Inferior parietal cortex (tissue), 1 donor: ENCODE data around the gene IFT52.
"Not testable (repeated sequence)": the region's sequence is repeated elsewhere in the genome, so short reads cannot be mapped to it uniquely, and the experiment has no call there.

Experiments used
- DNase-seq: peaks from one replicate; pipeline ENCODE4 v3.0.0-alpha.2; 2016; ENCODE audit errors: extremely low spot score

Gene IFT52

GRCh38 chr20:43651650-43652184, 61.0 kb downstream of the IFT52 start:
- not testable (repeated sequence) for DNase-seq

- no peak for DNase-seq
Measured at GRCh38 chr20:43653966-43654365, 63.2 kb downstream of the IFT52 start.

- not testable (repeated sequence) for DNase-seq
Measured at GRCh38 chr20:43655176-43655575, 64.4 kb downstream of the IFT52 start.

GRCh38 chr20:43655937-43656336, 65.2 kb downstream of the IFT52 start:
- no peak for DNase-seq

GRCh38 chr20:43658069-43658722, 67.5 kb downstream of the IFT52 start:
- no peak for DNase-seq

- DNase-seq = no peak
Measured at GRCh38 chr20:43658723-43659419, 68.1 kb downstream of the IFT52 start.

GRCh38 chr20:43662943-43663655, 72.4 kb downstream of the IFT52 start:
- no peak for DNase-seq

- no peak for DNase-seq
Measured at GRCh38 chr20:43665466-43666176, 74.9 kb downstream of the IFT52 start.

GRCh38 chr20:43666376-43667328, 75.9 kb downstream of the IFT52 start, which contains the start of gene MYBL2:
Gene MYBL2, plus strand, starts transcription at chr20:43667114. Its CDS starts 170 bp downstream, at chr20:43667284.
- no peak for DNase-seq

- DNase-seq = no peak
Measured at GRCh38 chr20:43667341-43668132, 76.8 kb downstream of the IFT52 start.

GRCh38 chr20:43669332-43669731, 78.6 kb downstream of the IFT52 start:
- DNase-seq = no peak

GRCh38 chr20:43670423-43670822, 79.7 kb downstream of the IFT52 start:
- DNase-seq = no peak

GRCh38 chr20:43676368-43676767, 85.6 kb downstream of the IFT52 start:
- no peak for DNase-seq

- no peak for DNase-seq
Measured at GRCh38 chr20:43680981-43681380, 90.2 kb downstream of the IFT52 start.

- no peak for DNase-seq
Measured at GRCh38 chr20:43681468-43681942, 90.8 kb downstream of the IFT52 start.

- DNase-seq = no peak
Measured at GRCh38 chr20:43681991-43682410, 91.3 kb downstream of the IFT52 start.

GRCh38 chr20:43682446-43682845, 91.7 kb downstream of the IFT52 start:
- DNase-seq = no peak

- DNase-seq = no peak
Measured at GRCh38 chr20:43686820-43687219, 96.1 kb downstream of the IFT52 start.

- DNase-seq = no peak
Measured at GRCh38 chr20:43689165-43689564, 98.4 kb downstream of the IFT52 start.
